ENCODE results near the gene PIERCE2.
"Not testable (repeated sequence)": the region's sequence is repeated elsewhere in the genome, so short reads cannot be mapped to it uniquely, and the experiment has no call there.

PIERCE2 gene

DNA sequence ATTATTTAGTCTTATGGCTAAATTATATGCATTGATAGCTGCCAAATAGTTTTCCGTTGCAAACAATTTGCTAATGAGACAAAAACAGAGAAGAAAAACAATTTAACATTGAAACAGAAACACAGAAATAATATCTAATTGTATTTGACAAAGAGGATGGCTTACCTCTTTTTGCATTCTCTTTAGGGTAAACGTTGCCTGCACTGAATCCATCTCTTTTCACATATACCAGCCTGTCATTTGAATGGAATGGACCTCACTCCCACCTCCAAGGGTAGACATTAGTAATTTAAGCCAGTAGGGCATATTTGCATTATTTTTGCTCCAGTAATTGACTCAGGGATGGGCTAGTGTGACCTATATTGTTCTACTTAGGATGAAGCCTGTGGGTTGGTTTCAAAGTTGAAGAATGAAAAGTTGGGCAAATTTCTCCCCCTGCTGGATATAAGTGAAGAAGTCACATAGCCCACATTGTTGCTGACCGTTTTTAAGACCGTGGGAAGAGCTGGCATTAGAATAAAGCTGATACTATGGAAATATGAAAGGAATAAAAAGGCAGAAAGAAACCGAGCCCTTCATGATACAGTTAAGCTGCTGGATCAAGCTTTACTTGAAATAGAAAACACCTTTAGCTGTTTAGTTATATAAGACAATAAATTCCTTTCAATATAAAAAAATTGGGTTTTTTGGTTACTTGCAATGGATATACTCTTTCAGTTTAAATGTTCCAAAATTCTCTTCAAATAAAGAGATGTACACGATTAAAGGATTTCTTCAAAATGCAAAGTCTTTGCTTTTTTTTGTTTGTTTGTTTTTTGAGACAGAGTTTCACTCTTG is 26.9 kb downstream of the PIERCE2 start:
- no peak for DNase-seq (ENCODE audit: low read depth)

DNA sequence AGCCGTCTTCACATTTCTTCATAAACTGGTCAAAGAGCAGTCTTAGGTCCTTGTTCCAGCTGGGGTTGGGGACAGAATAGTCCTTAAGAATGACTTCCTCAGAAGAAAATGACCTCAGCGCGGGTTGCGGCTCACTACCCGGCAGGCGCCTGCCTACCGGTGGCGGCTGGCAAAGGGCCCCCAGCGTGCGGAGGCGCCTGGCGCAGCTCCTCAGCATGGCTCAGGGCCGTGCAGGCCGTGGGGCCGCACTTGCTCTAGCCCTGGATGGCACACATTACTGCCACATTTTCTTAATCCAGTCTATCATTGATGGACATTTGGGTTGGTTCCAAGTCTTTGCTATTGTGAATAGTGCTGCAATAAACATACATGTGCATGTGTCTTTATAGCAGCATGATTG is 34.8 kb downstream of the PIERCE2 start:
- not testable (repeated sequence) for DNase-seq (ENCODE audit: low read depth)

DNA sequence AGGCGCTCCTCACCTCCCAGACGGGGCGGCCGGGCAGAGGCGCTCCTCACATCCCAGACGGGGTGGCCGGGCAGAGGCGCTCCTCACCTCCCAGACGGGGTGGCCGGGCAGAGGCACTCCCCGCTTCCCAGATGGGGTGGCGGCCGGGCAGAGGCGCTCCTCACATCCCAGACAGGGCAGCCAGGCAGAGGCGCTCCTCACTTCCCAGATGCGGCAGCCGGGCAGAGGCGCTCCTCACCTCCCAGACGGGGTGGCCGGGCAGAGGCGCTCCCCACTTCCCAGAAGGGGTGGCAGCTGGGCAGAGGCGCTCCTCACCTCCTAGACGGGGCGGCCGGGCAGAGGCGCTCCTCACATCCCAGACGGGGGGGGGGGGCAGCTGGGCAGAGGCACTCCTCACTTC is 37.6 kb downstream of the PIERCE2 start:
- DNase-seq (ENCODE audit: low read depth) = not testable (repeated sequence)

DNA sequence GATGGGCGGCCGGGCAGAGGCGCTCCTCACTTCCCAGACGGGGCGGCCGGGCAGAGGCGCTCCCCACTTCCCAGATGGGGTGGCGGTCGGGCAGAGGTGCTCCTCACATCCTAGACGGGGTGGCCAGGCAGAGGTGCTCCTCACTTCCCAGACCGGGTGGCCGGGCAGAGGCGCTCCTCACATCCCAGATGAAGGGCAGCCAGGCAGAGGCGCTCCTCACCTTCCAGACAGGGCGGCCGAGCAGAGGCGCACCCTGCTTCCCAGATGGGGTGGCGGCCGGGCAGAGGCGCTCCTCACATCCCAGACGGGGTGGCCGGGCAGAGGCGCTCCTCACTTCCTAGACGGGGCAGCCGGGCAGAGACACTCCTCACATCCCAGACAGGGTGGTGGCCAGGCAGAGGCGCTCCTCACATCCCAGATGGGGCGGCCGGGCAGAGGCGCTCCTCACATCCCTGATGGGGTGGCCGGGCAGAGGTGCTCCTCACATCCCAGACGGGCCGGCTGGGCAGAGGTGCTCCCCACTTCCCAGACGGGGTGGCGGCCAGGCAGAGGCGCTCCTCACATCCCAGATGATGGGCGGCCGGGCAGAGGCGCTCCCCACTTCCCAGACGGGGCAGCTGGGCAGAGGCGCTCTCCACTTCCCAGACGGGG is 38.2 kb downstream of the PIERCE2 start:
- DNase-seq (ENCODE audit: low read depth) = not testable (repeated sequence)

DNA sequence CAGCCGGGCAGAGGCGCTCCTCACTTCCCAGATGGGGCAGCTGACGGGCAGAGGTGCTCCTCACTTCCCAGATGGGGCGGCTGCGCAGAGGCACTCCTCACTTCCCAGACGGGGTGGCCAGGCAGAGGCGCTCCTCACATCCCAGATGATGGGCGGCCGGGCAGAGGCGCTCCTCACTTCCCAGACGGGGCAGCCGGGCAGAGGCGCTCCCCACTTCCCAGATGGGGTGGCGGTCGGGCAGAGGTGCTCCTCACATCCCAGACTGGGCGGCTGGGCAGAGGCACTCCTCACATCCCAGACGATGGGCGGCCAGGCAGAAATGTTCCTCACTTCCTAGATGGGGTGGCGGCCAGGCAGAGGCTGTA is 38.7 kb downstream of the PIERCE2 start:
- DNase-seq (ENCODE audit: low read depth) = not testable (repeated sequence)

DNA sequence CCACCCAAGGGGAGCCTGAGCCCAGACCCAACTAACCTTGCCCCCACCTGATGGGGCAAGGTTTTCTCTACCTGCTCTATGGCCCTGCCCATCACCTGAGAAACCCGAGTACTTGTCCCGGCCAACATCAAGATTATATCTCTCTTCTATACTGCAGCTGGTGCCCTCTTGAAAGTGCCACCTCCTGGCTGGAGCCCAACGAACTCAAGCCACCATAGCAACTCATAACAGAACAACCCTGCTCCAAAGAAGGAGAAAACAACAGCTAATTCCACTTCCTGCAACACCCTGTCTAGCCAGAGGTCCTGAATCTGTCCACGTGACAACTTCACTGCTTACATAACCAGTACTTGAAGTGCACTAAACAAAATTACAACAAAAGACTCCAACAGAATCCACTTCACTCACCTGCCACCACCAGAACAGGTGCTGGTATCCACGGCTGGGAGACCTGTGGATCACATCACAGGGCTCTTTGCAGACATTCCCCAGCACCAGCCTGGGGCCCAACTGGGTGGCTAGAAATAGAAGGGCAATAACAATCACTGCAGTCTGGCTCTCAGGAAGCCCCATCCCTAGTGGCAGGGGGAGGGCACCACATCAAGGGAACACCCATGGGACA is 49.2 kb downstream of the PIERCE2 start:
- no peak for DNase-seq (ENCODE audit: low read depth)

DNA sequence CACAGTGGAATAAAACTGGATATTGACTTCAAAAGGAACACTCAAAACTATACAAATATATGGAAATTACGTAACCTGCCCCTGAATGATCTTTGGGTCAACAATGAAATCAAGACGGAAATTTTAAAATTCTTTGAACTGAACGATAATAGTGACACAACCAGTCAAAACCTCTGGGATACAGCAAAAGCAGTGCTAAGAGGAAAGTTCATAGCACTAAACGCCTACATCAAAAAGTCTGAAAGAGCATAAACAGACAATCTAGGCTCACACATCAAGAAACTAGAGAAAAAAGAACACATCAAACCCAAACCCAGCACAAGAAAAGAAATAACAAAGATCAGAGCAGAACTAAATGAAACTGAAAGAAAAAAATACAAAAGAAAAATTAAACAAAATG is 53.2 kb downstream of the PIERCE2 start:
- DNase-seq (ENCODE audit: low read depth) = no peak

DNA sequence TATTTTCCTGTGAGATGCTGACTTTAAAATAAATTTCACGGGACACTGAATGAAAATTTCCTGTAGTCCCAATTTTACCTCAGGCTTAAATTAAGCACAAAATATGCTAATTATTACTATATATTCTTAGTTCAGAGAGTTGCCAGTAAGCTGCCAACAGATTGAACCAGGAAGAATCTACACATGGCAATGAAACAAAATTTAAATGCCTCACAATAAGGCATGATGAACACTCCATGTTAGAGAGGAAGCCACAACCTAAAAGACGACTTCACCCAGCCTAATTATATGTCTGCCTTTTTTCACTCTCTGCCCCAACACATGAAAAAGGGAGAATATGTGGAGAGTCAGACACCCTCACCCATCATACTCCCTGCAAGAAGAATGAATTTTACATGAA is 60.0 kb downstream of the PIERCE2 start:
- DNase-seq (ENCODE audit: low read depth) = no peak

Measured in activated T-cell treated with anti-CD3 and anti-CD28 coated beads for 24 hours (primary cell).